Stimulated activated naive CD8-positive, alpha-beta T cell treated with anti-CD3 and anti-CD28 coated beads, Interleukin-15, Interleukin-2, amounts not matched to agents 100 U/mL and 50 U/mL, for 24 hours (primary cell): ENCODE results near the gene HS3ST3A1.
A peak's percentile ranks its signal among the peaks of the same experiment; 100 is the strongest.

Experiments
- ATAC-seq: fragments of 150-1000 bp; cut with Tn5 transposase; one replicate; pipeline ENCODE4 v1.10.0; 2021
- DNase-seq: peaks from one replicate; pipeline ENCODE4 v3.0.0; 2021

Gene HS3ST3A1

DNA sequence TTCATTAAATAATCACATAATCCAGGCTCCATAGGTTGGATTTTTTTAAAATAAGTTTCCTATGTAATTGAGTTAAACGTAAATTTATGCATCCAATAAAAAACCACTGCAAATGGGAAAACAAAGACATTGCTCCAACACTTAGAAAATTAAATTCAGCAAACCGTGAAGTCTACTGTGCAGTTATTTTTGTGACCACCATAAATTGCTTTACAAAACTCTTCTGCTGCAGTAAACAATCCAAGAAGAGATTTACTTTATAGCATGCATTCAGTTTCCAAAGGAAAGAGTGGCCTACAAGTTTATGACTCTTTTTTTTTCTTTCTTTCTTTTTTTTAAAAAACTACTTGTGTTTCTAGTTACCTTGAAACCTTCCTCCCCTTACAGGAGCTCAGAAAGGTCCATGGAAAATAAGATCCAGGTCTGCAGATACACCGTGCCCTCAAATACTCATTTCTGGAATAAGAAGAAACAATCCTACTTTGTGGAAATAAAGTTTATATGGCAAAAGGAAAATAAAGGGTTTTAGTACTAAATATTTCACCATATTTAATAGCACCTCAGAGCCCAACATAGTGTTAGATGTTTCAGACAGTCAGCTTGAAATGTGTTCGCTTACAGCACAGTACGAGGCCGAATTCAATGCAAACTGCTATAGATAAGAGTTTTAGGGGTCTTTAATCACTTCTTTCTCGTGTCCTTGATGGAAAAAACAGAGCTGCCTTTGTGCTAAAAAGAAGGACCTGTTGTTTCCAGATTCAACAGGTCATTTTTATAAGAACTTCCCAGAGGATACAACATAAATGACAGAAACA lies 3.2 kb downstream of the HS3ST3A1 start:
- DNase-seq = no peak
- ATAC-seq = no peak

DNA sequence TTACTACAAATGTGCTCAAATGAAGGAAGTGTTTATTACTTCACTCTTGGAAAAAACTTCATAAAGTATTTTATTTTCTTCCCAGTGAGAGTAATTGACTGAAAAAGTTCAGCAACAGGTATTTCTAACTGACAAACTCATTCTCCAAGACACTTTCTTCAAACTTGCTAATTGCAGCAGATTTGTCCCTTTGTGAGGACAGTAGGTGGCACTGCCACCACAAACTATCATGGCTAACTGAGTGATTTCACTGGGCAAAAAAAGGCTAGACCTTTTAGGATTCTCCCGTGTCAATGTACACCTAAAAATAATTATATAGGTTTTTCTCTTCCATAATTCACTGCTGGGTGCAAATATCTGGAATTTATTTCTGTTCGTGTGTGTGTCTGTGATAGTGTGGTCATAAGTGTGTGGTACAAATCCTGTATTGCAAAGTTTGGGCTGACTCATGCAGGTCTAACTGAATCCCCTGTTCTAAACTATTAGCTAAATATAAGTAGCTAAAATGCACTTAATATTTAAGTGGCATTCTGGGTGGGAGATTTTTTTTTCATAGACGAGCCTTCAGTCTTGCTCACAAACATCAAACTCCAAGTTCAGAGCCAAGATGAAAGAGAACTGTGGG lies 3.9 kb downstream of the HS3ST3A1 start:
- ATAC-seq (no peak), DNase-seq (peak; percentile 10)

DNA sequence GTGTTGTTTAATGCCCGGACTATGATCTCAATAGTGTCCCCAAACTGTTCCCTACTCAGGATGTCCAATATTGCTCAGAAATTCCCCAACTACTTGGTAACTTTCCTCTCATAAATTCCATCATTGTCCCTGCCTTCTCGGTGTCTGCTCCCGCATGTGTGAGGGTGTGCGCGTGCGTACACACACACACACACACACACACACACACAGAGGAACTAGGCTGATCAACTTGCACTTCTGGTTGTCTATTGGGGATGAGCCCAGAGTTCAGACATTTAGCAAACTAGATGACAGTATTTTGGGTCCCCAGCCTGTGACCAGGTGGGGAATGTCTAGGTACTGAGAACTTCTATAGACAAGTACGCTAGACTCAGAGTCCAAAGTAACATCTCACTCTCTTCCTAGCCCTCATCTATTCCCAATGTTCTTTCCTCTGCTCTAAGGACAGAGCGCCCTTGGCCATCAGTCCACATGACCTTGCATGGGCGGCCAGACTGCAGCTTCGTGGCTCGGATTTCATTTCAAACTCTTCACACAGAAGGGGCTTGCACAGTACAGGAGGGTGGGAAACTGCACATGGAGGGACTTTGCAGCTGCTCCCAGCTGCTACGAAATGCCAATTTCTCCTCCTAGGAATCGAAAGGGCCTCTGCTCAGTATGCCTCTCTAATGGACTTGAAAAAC lies 5.3 kb downstream of the HS3ST3A1 start:
- ATAC-seq = no peak
- no peak for DNase-seq

DNA sequence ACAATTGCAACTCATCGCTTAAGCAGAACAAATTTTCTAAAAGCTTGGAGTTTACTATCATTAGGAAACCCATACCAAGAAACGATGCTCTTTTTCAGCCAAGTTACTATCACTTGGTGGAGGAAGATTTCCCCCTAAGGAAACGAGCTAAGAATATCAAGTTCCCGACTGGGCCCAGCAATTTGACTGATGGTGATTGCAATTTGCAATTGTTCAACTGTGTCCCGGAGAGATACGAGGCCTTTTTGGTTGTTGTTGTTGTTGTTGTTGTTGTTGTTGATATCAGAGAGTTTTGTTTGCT lies 6.2 kb downstream of the HS3ST3A1 start:
- DNase-seq (no peak), ATAC-seq (no peak)

DNA sequence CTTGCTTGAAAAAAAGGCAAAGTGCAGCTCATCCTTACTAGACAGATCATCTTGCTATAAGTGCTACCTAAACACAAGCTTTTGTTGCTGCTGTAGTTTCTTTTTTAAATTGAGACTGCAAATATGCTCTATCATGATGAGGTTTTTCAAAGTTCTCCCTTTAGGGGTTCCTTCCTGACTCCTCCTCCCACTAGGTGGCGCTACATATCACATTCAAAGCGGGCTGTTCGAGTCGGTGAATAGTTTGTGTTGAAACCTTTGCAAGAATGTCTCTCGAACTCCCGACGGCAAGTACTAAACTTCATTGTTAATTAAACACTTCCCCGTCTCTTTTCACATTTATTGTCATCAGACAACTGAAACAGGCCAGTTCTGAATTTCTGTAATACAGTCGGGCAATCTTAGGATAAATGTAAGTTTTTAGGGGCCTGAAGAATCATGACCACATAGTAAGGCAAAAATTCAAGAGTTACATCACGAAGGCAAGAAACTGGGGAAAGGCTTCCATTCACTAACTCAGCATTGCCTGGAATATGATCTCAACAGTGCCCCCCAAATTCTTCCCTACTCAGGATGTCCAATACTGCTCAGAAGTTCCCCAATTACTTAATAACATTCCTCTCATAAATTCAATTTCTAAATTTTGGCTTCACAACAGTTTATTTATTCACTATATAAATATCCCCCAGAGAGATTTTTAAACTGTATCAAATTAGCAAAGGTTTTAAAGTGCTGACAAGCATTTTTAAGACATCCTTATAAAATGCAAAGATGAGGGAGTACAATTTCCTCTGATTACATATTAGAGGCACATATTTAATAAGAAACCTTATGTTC lies 6.7 kb downstream of the HS3ST3A1 start:
- ATAC-seq (peak; percentile 57), DNase-seq (peak; percentile 78)

DNA sequence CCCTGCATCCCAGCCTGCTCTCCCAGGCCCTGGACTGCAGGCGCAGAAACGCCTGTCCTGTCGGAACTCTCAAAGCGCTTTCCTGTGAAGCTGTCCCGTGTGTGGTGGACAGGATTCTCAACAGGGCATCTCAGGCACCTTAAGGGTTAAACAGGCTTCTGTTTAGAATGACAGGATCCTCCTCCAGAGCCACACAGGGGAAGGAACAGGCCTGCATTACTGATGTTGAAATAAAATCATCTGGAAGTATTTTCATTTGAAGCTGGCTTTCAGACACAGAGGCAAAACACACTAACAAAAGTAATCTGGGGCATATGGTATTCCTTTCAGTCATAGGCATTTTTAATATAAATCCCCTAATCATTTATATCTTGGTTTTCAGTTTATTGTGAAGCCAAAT lies 7.4 kb downstream of the HS3ST3A1 start:
- DNase-seq = no peak

DNA sequence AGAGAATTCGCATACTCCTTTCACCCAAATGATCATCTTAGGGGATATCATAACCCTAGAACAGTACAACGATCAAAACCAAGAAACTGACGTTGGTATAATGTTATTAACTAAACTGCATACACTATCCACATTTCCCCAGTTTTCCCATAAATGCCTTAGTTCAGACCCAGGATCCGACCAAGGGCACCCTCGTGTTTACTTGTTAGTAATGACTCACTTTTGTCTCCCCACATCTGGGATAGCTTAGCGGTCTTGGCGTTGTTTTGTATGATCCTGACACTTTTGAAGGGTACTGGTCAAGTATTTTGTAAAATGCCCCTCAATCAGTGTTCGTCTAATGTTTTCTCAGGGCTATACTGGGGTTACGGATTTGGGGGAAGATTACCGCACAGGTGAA lies 8.0 kb downstream of the HS3ST3A1 start:
- no peak for DNase-seq
- ATAC-seq = no peak

More for the DNA sequence above, 7.4 kb downstream of the HS3ST3A1 start:
- no peak for ATAC-seq

DNA sequence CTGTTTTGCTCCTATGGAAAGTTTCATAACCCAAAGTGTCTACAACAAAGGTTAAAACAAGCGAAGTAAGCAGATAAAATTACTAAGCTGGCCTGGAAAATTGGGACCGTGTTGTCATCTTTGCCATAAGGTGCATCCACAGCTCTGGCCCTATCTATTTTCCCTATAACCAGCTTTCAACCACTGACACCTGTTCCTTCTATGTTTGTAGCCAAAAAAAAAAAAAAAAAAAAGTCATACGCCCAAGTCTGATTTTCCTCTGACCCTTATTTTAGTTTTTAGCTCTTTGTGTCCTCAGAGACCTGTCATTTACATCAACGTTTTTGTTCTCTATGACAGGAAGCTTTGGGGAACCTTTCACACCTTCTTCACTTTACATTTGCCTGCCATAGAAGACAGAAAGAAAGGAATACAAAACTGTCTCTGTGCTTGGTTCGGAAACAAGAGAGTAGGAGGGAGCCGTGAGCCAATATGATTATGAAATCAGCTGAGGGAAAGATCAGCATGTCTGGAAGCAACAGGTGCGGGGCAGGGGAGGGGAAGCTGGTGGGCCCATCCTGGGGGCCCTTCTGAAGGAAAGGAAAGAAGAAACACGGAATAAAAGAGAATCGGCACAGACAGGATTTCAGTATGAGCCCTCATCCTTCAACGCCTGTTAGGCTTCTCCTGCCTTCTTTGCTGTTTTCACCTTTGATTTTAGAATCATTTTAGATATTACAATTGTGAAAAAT lies 8.5 kb downstream of the HS3ST3A1 start:
- DNase-seq (no peak), ATAC-seq (no peak)

DNA sequence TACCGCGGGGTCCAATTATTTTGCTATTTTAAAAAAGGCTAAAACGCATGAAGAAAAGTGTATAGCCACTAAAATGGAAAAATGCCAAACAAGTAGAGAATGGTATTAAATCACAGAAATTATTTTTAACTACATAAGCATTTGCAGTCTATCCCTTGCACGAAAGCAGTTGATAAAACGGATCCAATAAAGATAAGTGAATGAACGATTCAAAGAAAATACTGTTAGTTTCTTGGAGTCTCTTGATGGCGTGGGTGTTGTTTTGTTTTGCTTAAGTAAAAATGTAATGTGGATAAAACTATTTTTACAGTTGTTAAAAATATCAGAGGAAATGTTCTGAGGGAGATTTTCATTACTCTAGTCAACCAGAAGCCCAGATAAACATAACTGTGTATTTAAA lies 9.3 kb downstream of the HS3ST3A1 start:
- ATAC-seq (no peak), DNase-seq (no peak)

DNA sequence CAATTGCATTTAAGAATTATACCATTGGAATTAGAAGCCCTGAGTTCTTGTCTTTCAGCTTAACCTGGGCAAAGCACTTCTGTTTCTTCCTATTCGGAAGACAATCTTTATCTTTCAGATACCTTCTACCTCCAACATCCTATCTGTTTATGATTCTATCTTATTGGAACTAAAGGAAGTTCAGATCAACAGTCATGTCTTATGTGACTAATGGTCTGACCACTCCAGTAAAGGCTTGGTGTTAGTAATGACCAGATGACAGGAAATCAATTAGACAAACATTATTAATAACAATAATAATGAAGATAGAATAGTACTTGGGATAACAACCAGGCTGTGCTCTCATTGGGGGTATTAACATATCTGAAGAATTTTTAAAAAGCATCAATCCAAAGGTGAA lies 11.3 kb downstream of the HS3ST3A1 start:
- DNase-seq (no peak), ATAC-seq (no peak)

DNA sequence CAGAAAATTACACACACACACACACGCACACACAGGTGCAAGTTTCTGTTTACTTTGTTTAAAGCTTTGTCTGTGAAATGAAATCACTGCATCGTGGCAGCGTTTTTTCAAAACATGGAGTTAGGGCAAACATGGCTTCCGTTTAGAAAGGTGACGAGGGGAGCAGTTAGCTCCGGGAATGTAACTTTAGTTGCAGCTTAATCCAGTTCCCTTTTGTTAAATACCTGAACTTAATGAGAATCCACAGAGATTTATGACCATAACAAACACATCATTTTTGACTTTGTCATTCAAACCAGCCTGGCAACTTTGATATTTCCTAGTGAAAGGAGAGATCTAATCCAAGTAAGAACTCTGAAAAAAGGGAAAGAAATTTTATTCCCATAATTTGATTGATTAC lies 12.1 kb downstream of the HS3ST3A1 start:
- ATAC-seq (no peak), DNase-seq (no peak)

DNA sequence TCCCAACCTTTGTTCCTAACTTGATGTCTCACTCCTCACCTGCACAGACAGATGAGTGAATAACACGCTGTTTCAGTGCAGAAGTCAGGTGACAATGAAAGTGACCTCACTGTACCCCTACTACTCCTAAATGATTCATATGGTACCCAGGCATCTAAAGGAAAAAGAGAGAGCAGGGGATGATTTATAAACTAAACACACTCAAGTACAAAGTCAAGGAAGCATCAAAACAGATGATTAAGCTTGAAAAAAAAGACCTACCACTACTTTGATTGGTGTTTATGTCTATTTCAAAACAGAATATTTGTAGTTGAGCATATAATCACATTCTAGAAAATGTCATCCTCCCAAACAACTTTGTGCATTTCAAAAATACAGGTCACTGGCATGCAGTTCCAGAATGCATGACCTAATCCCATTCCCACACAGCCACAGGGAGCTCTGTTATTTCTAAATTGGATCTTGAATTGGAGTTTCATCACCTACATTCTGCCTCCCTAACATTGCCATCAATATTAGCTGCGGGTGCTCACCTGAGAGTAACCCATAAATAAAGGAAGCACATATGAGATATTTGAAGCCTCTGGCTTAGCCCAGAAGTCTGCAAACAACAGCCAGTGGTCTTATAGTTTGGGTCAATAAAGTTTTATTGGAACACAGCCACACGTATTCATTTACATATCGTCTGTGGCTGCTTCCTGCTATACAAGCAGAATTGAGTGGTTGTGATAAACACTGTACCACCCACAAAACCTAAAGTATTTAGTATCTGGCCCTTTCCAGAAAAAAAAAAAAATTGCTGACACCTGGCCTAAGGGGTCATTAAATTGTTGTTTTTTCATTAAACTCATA lies 14.0 kb downstream of the HS3ST3A1 start:
- DNase-seq (no peak), ATAC-seq (no peak)

DNA sequence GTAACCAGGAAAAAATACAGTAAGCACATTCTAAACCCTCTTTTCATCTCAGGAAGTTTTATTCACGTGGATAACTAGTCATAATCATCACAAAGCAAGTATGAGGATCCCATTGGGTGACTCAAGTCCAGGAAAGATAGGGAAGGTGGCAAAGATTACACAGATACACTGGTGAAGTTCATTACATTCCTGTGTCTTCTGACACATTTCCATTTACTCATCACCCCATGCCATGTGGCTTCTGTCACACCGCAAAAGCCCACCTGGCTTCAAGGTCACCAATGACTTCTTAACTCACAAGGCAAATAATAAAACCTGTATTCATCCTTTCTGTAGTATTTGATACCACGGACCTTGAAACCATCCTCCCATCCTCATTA lies 17.0 kb downstream of the HS3ST3A1 start:
- DNase-seq (no peak), ATAC-seq (no peak)

DNA sequence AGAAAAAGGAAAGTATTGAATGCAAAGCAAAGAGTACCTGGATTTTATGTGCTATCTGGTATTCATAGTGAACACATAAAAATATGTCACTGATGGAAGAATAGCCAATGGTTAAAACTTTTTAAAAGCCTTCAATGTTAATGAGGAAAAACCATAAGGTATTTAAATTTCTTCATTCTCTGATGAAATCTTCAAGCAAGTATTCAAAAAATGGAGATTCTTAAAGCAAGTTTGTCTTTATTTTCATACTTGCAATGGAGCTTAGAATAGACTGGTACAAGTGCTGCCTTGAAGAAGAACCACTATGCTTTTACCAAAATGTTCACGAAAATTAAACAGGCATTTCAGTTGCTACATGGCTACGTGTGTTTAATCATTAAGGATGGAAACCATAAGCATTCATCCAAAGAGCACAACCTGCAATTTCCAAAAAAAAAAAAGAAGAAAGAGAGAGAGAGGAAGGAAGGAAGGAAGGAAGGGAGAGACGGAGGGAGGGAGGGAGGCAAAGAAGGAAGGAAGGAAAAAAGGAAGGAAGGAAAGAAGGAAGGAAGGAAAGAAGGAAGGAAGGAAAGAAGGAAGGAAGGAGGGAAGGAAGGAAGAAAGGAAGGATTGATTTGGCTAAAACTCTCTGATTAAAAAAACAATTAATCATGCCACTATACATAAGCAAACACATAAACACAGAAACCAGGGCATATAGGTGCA lies 17.6 kb downstream of the HS3ST3A1 start:
- DNase-seq (no peak), ATAC-seq (no peak)

DNA sequence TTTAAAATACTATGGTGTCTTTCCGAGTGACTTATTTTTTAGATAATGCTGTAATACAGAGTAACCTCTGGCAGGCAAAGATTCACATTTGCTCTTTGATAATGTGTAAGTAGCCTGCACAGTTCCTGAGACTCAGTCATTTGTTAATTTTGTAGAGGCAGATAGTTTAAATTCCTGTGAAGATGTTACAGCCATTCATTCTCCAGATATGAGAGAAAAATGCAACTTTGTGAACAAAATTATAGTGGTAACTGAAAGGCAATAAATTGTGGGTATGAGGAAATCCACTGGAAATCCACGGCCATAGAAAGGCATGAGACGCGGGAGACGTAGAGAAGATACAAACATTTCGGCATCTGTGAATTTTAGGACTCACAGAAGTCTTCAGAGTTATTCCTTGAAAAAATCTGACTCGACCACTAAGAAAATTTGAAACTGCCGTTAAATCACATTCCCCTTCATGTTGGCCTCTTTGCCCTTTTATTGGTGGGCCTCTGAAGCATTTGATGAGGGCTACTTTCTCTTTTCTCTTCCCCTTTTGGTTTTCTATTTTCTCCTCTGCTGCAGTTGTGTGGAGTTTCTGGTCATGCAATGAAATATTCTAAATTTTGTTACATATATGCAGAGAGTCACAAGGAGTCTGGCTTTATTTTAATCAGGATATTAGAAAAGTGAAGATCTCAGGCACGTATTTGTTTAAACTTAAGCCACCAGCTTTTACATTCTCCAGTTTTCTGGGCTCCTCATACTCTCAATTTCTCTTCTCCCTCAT lies 18.8 kb downstream of the HS3ST3A1 start:
- ATAC-seq (no peak), DNase-seq (no peak)

DNA sequence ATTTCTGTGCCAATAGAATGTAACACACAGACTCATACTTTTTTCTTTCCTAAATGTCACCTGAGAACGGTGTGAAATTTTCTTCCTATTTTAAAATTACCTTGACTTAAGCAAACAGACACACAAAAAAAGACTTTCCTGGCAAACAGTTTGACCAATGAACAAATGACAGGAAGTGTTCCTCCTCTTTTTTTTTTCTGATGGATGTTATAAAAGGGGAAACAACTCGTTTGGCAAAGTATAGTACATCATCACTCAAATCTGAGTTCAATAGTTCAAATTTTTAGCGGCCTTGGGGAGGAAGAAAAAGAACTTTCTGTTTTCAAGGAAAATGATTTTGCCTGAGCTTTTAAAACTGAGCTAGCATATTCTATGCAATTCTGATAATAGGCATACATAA lies 19.8 kb downstream of the HS3ST3A1 start:
- ATAC-seq (no peak), DNase-seq (no peak)

DNA sequence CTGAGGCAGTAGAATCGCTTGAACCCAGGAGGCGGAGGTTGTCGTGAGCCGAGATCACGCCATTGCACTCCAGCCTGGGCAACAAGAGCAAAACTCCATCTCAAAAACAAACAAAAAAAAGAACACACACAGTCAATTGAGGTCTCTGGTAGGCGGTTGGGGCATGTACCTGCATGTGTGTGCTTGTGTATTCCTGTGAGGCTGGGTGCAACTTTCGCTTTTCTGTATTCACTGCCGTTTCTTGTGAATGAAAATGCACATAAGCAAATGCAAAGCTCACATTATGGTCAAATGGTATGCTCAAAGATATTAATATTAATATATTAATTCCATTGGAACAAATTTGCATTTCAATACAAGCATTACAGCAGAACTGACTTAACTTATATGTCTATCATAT lies 20.9 kb downstream of the HS3ST3A1 start:
- no peak for DNase-seq
- no peak for ATAC-seq

DNA sequence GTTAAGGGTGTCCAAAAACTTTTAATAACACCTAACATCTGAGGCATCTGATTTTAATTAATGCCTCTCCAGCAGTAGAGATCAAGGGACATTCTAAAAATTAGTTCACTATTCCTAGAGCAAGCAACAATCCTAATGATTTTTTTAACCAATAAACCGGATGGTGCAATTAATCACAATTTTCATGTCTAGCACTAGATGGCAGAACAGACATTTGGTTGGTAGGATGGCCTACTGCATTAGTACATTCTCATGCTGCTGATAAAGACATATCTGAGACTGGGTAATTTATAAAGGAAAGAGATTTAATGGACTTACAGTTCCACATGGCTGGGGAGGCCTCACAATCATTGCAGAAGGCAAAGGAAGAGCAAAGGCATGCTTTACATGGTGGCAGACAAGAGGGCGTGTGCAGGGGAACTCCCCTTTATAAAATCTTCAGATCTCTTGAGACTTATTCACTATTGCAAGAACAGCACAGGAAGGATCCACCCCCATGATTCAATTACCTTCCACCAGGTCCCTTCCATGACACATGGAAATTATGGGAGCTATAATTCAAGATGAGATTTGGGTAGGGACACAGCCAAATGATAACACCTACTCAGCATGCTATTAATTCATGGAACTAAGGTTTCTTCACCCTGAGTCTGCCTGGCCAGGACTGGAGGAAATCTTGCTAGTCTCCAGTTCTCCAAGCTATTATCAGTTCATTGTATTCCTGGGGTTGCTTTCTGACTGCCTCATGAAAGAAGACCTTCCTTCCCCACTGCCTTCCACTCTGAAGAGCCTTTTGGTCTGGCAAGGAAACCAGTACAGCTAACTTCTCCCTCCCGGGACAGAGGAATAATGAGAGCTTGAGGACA lies 24.8 kb downstream of the HS3ST3A1 start:
- ATAC-seq (no peak), DNase-seq (no peak)
